Left colon (tissue), 2 donors: Measurements from ENCODE around the gene PCCA. TPM values are rescaled to one million over a fixed set of nuclear protein-coding genes. Genes with fewer than 3 reads are reported as not detected.
"Not testable (repeated sequence)": the region's sequence is repeated elsewhere in the genome, so short reads cannot be mapped to it uniquely, and the experiment has no call there.

Source experiments
- ATAC-seq: fragments of 200-7000 bp; cut with Tn5 transposase; one replicate; pipeline ENCODE4 v1.9.1; 2020; ENCODE audit warnings: mild to moderate bottlenecking, moderate library complexity
- DNase-seq, 2 donors: peaks; one replicate each; pipeline ENCODE4 v3.0.0-alpha.2; 2020
- intact Hi-C, 2 donors: fragments of 100-400 bp; cut with DNase I in 1 of 2; cut with micrococcal nuclease in 1 of 2; formaldehyde crosslinking; loops; one replicate each; pipeline versions ENCODE4 v1.11.2 to v1.14.0; 2022; cut with DNase I, micrococcal nuclease
- total RNA-seq, 2 donors: library from RNA; stranded (reverse); fragmentation: NEBNext Ultra II Directional; extraction: Animal tissue kit (Norgen Biotek cat#: 25700); gene quantifications; one replicate each; pipeline ENCODE4 v1.2.1, GENCODE V29; 2021
- donor health status: DM: no; HTN: no; CAD: no.
- donor health status: DM: yes; HTN: yes; CAD: no.

PCCA gene
- total RNA-seq, 2 donors from 2014 or later = 84.1 to 99.1 TPM

DNA sequence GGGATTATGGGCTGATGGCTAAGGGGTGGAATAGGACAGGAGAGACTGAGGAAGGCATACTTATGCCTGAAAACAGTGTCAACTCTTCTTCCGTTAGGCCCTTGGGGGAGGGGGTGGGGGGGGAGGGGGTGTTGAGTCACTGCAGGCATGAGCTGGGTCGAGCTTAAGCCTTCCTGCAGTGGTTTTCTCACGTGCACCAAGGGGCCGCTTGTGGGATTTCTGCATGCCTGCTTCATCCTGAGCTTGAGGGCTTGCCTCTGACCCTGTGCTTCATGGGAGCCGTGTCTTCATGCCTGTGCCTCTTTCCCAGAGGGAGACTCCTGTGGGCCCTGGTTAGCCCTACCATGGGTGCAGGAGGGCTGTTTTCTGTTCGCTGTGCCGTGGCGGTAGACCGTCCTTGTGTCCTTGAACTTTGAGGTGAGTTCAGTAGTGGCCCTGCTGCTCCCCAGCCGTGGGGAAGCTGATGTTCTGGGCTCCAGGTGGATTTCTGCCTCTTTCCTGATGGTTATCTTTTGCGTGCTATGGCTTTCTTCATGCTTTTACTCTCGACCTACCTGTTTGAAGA, 186.1 kb downstream of the PCCA start:
- DNase-seq (no peak), ATAC-seq (no peak)
- intact Hi-C loops = no loop called here

DNA sequence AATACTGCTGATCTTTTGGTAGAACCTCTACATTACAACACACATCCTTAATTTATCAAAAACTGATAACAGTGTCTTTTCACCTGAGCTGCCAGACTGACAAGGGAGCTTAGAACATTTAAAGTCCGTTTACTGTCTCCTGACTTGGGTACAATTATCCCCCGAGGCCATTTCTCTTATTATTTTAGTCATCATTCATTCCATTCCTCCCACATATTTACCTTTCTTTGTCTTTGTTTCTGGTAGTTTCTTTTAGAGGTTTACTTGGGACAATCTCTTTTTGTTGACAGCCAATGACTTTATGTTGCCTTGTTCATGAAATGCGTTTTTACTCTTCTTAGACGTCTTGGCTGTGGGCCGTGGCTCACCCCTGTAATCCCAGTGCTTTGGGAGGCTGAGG, 186.9 kb downstream of the PCCA start:
- intact Hi-C loops = no loop called here
- ATAC-seq = no peak
- DNase-seq = no peak

DNA sequence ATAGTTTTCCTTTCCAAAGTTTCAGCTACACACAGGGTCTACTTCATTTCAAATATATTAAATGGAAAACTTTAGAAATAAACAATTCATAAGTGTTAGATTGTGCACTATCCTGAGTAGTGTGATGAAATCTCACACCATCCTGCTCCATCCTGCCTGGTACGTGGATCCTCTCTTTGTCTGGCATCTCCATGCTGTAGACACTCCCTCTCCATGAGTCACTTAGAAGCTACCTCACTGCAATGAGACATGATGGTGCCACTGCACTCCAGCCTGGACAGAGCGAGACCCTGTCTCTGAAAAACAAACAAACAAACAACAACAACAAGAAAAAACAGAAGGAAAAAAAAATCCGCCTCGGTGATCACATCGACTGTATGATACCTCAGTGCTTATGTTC, 191.8 kb downstream of the PCCA start:
- ATAC-seq (no peak), DNase-seq (no peak)
- intact Hi-C loops = no loop called here

DNA sequence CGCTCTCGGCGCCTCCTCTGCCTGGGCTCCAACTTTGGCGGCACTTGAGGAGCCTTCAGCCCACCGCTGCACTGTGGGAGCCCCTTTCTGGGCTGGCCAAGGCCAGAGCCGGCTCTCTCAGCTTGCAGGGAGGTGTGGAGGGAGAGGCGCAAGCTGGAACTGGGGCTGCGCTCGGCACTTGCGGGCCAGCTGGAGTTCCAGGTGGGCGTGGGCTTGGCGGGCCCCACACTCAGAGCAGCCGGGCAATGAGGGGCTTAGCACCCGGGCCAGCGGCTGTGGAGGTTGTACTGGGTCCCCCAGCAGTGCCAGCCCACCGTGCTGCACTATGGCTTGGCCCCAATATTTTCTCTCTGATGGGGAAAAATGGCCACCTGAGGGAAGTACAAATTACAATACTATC, 193.4 kb downstream of the PCCA start:
- ATAC-seq, intact Hi-C loops, DNase-seq: not testable (repeated sequence)

DNA sequence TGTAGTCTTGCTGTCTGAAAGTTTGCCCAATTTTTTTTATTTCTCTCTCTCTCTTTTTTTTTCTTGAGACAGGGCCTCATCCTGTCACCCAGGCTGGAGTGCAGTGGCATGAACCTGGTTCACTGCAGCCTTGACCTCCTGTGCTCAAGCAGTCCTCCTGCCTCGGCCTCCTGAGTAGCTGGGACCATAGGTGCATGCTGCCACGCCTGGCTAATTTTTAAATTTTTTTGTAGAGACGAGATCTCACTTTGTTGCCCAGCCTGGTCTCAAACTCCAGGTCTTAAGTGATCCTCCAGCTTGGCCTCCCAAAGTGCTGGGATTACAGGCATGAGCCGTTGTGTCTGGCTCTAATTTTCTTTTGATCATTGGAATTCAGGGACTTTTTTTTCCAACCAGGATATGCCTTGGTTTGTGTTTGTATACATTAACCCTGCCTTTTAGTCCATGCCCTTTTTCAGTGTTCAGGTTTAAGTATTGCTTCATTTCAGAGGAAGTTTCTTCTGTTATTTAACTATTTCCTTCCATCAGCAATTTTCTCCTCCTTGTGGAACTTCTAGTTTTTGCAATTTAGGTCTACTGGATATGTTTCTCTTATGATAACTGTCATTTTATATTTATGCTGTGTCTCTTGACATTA, 201.4 kb downstream of the PCCA start:
- no peak for ATAC-seq
- DNase-seq = no peak
- intact Hi-C loops = no loop called here

DNA sequence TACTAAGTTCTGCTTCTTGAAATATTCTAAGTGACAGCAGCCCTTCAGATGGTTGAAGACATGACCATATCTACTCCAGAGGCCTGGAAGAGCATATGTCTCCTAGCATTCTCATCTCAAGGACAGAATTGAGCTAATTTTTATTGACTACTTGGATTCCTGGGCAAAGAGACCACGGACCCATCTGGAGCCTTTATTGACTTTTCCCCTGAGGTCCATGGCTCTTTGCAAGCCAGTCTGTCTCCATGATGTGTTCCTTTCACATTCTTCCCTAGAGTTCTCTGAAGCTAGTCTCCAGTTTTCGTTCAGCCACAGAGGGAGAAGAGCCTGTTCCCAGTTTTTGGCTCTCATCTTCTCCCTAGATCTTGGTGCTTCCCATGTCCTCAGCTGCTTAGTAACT, 202.7 kb downstream of the PCCA start:
- intact Hi-C loops = no loop called here
- ATAC-seq (no peak), DNase-seq (no peak)

DNA sequence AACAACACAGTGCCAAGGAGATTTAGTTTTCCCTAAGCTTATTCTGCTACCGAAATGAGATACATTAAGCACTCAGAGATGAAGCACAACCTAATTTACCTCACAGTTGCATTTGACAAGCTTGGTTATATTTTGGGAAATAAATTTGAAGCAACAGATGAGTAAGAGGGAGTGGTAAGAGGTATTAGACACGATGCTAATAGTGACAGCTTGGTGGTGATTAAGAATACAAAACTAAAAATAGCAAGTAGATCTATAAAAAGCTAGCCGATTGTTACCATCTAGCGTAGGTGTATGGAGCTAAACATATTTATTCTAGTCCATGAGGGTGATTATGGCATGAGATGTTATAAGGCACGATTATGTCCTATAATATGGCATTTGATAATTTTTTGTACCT, 208.5 kb downstream of the PCCA start:
- intact Hi-C loops = no loop called here
- no peak for DNase-seq
- no peak for ATAC-seq

DNA sequence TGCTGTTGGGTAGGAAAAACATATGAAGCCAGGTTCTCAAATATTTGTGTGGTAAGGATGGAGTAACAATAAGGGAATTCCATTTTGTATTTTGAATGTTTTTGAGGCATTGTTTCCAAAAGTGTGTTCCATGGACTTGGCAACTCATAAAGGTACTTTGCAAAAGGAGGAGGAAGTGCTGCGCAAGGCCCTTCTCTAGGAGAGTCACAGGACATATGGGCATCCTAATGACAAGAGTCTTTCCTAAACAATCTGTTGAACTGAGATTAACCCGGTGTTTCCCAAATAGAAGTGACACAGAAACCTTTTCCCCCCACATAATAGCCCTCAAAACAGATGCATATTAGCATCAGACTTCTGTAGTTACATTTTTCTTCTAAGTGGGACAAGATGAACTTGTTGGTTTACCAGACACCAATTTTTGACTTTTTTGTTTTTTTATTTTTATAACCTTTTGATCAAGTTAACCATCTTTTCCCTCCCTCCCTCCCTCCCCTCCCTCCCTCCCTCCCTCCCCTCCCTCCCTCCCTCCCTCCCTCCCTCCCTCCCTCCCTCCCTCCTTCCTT, 209.3 kb downstream of the PCCA start:
- DNase-seq = no peak
- intact Hi-C loops = no loop called here
- no peak for ATAC-seq

DNA sequence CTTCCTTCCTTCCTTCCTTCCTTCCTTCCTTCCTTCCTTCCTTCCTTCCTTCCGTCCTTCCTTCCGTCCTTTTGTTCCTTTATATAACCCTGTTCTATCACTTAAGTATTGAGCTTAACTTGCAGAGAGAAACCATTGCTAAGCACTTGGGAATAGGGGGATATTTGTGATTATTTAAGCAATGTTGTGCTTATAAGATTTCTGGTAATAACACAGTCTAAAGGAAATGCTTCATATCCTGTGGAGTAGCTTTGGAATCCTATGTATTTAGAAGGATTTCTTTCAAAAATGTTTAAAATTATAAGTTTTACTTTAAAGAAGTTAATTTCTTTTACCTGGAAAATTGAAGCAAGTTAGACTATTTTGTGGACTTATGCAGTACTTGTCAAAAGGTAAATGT, 209.8 kb downstream of the PCCA start:
- DNase-seq = no peak
- intact Hi-C loops = no loop called here
- no peak for ATAC-seq

DNA sequence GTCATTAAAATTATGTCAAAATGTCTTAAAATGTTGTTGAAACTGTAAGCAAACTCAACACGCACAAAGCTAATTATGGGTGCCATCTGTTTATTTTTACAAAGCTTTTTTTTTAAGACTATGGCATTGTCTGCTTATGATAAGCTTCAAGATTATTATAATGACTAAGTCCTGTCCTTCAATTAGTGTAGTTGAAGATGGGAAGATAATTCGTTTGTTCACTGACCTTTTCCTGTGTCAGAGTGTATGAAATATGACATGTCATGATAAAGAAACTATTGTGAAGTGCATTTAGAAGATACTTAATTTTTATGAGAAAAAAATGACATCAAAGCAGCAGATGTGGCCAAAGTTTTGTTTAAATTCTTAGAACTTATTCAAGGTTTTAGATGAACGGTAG, 211.3 kb downstream of the PCCA start:
- ATAC-seq = no peak
- intact Hi-C loops = no loop called here
- no peak for DNase-seq

DNA sequence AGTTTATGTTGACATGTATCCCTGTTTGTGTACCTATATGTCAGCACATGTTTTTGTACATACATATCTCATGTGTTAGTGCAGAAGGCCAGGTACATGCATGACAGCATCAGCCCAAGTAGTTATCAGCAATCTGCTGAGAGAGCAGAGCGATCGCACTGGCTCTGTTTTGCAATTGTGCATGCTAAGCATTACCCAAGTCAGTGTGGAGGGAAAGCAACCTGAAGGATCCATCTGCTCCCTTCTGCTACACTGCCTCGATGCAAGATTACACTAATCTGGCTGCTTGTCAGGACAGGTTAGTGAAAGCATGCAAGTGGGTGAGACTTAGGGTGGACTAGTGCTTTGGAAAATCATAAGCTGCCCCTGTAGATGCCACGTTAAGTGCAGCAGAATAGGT, 211.8 kb downstream of the PCCA start:
- intact Hi-C loops = no loop called here
- no peak for DNase-seq
- ATAC-seq = no peak

DNA sequence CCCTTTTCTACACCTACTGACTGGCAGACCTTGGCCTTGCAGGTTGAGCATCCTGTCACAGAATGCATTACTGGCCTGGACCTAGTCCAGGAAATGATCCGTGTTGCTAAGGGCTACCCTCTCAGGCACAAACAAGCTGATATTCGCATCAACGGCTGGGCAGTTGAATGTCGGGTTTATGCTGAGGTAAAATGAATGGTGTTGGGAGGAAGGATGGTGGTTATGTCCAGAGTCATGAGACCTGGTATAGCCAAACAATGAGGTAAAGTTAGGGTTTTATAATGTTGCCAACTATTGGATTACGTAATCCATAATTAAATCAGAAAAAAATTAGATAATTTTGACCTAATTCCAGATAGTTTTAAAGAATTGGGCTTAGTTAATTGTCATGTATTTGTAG, 212.5 kb downstream of the PCCA start:
- intact Hi-C loops = no loop called here
- DNase-seq = no peak
- ATAC-seq = no peak

DNA sequence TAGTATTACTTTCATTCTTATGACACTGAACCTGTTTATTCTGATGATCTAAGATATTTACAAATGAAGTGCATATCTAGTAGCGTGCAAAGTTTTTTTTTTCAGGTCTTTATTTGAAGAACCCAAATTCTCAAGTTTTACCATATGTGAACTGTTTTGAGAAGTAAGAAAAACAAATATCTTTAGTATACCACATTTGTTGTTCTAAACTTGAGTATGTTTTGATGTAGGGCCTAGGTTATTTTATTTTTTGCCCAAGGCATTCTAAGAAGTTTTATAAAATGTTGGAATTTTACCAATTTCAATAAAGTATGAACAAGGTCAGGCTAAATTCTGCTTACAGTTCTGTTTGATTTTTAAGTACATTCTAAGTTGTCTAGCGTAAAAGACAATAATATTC, 213.5 kb downstream of the PCCA start:
- intact Hi-C loops = no loop called here
- no peak for ATAC-seq
- DNase-seq = no peak

DNA sequence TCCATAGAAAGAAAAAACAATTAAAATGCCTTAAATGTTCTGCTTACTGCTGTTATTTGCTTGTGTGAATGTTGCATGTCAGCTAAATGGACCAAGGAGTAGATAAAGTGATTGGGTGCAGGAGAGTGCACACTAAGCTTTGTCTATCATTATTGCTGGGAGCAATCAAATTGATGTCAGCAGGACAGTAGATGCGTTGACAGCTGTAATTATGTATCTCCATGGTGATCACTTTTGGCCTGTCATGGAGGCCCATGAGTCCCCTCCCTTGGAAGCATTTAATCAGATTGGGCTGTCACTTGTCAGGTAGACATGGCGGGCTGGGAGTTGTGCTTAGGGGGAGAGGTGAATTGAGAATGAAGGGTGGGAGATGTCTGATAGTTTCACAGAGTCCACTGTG, 215.3 kb downstream of the PCCA start:
- intact Hi-C loops = no loop called here
- ATAC-seq (no peak), DNase-seq (no peak)

DNA sequence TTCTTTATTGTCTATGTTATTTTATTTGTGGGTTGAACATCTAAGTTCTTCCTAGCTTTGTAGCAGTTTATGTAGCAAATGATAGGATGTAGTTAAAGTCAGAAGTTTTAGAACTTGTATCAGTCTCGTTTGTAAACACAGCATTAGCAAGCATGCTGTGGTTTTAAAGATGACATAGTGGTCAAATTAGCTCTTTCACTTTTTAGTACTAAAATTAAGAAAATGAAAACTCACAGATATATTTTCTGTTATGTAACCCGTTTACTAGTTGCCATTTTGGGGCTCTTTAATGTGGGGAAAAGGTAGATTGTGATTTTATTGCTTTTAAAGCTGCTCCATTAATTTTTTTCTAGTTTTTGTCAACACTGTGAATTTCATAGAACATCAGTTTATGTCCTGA, 216.5 kb downstream of the PCCA start:
- intact Hi-C loops = no loop called here
- DNase-seq (no peak), ATAC-seq (no peak)

DNA sequence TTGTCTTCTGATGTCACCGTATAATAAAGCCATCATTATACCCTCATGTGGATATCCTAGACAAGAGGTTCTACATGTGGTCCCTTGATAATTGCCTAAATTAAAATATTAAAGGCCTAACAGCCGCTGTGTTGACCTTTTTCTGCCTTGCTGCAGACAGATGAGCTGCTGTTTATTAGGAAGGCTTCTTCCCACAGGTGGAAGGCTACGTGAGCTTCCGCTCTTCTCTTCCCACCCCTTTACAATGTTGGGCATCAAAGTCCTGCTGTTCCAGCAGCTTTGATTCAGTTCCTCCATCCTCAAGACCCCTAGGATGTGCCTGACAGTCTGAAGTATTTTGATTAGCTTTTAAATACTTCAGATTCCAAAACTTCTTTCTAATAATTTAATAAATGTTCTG, 217.1 kb downstream of the PCCA start:
- no peak for ATAC-seq
- intact Hi-C loops = no loop called here
- DNase-seq = no peak

DNA sequence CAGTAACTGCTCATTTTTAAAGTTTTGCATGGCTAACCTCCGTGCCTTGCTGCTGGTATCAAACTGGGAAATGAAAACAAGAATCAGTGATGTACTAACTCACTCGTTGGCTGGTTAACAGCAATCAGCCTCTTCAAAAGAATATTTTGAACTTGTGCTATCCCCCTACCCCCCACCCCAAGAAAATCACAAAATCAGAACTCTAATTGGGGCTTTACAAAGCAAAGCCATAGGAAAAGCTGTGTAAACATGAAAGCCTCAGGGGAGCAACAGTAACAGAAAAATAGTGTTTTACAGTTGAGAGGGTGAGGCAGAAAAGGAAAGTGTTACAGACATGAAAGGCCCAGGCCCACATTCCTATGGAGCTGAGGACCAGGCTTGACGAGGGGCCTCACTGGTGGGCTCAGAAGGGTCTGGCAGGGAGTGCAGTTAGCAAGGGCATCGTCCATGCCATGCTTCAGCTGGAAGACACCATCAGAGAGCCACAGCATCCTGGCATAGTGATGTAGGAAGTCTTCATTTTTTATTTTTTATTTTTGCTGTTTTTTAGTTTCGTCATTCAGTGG, 217.6 kb downstream of the PCCA start:
- no peak for ATAC-seq

DNA sequence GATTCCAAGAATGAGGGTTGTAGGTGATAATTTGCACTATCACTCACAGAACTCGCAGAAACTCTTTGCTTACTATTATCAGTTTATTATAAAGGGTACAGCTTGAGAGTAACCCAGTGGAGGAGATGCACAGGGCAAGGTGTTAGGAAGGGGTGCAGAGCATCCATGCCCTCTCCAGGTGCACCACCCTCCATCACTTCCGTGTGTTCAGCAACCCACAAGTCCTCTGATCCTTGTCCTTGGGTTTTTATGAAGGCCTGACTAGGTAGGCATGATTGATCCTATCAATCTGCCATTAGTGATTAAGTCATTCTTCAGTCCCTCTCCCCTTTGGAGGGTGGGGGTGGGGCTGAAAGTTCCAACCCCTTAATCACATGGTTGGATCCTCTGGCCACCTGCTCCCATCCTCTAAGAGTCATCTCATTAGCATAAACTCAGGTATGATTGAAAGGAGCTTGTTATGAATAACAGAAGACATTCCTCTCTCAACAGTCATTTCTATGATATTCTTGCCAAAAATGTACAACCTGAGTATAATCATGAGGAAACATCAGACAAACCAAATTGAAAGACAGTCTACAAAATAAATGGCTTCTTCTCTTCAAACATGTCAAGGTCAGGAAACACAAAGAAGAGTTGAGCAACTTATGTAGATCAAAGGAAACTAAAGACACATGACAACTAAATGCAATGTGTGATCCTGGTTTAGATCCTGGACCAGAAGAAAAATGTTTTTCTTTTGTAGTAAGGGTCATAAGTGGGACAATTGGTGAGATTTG, 225.4 kb downstream of the PCCA start:
- intact Hi-C loops = no loop called here
- ATAC-seq (no peak), DNase-seq (no peak)

More for the DNA sequence above, 217.6 kb downstream of the PCCA start:
- intact Hi-C loops = no loop called here
- no peak for DNase-seq

DNA sequence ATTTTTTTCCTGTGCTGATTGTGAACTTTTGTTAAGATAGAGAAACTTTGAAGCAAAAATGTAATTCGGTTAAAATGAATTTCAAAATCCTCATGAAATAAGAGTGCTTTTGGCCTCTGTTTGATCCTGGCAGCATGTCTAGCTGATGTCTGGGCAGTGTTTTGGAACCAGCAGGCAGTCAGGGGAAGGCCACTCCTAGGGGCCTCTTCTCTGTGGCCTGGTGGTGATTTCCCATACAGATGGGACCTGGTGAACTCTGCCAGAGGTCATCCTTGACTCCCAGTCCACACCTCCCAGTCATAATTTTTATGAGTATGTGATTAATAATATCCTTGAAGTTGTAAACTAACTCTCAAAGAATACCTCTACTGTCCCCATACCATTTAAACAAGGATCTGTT, 226.6 kb downstream of the PCCA start:
- intact Hi-C loops = no loop called here
- ATAC-seq (no peak), DNase-seq (no peak)

DNA sequence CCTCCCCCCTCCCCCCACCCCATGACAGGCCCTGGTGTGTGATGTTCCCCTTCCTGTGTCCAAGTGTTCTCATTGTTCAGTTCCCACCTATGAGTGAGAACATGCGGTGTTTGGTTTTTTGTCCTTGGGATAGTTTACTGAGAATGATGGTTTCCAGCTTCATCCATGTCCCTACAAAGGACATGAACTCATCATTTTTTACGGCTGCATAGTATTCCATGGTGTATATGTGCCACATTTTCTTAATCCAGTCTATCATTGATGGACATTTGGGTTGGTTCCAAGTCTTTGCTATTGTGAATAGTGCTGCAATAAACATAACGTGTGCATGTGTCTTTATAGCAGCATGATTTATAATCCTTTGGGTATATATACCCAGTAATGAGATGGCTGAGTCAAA, 229.6 kb downstream of the PCCA start:
- intact Hi-C loops, ATAC-seq, DNase-seq: not testable (repeated sequence)
